Mononuclear cell (primary cell): Measurements from ENCODE around the gene ADARB2. TPM values are rescaled to one million over a fixed set of nuclear protein-coding genes. Genes with fewer than 3 reads are reported as not detected.

ENCODE experiments used
- H3K27me3 ChIP-seq: 2 replicates; pipeline ENCODE4 v1.6.0; 2011; ENCODE audit warnings: low read length, control low read depth; ENCODE audit not compliant: insufficient read depth
- H3K4me1 ChIP-seq: 2 replicates; pipeline ENCODE4 v1.5.1; 2011; ENCODE audit warnings: mild to moderate bottlenecking, low read length, control low read depth; ENCODE audit not compliant: insufficient read depth
- H3K4me3 ChIP-seq: 2 replicates; pipeline ENCODE4 v1.5.1; 2011; ENCODE audit warnings: mild to moderate bottlenecking, low read length, moderate library complexity
- H3K9me3 ChIP-seq: 2 replicates; pipeline ENCODE4 v1.5.1; 2011; ENCODE audit warnings: low read depth, mild to moderate bottlenecking, control low read depth, low read length
- total RNA-seq: library from RNA; depleted of rRNA; stranded (reverse); fragments of >200 nt; gene quantifications from one replicate; pipeline ENCODE4 v1.2.3, GENCODE V29; 2012

The ADARB2 gene
- total RNA-seq, 1 donor = under 0.01 TPM

DNA sequence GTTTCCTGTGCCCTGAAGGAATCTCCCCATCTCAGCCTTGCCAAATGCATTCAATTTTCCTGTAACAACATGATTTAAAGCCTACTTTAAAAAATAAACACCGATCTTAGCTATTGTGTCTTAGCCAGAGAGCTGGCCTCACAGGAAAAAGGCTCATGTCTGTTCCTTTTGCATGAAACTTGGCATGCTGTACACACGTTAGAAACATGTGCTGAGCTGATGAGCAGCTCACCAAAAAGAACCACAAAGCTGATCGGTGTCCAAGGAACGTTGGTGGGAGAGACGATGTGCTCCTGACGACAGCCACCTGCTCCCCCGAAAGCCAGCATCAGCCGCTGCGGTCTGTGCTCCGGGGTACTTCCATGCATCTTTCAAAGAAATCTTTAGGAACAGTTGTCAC, 135.9 kb downstream of the ADARB2 start:
- Histone ChIP-seq H3K4me1 (no peaks in the 10 kb centered on the region), H3K4me3 (no peak overlapping the region), H3K27me3 (no peaks in the 10 kb centered on the region), H3K9me3 (no peaks in the 10 kb centered on the region)

DNA sequence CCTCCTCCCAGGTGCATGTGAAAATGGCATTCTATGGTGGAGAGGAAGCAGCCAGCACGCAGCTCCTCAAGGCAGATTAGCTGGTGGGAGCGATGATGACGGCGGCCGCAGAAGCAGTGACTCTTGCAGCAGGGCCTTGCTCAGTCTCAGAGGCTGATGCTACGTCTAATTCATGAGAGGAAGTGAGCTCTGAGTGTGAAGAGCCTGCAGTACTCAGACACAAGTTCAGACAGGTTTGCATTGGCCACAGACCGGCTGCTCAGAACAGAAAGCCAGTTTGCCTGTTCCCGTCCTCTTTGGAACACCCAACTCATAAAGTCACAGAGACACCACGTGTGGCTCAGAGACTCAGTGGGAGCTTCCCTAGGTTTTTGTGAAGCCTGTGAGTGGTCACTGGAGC, 136.5 kb downstream of the ADARB2 start:
- Histone ChIP-seq H3K27me3 (no peaks in the 10 kb centered on the region), H3K4me3 (no peak overlapping the region), H3K4me1 (no peaks in the 10 kb centered on the region), H3K9me3 (no peaks in the 10 kb centered on the region)

DNA sequence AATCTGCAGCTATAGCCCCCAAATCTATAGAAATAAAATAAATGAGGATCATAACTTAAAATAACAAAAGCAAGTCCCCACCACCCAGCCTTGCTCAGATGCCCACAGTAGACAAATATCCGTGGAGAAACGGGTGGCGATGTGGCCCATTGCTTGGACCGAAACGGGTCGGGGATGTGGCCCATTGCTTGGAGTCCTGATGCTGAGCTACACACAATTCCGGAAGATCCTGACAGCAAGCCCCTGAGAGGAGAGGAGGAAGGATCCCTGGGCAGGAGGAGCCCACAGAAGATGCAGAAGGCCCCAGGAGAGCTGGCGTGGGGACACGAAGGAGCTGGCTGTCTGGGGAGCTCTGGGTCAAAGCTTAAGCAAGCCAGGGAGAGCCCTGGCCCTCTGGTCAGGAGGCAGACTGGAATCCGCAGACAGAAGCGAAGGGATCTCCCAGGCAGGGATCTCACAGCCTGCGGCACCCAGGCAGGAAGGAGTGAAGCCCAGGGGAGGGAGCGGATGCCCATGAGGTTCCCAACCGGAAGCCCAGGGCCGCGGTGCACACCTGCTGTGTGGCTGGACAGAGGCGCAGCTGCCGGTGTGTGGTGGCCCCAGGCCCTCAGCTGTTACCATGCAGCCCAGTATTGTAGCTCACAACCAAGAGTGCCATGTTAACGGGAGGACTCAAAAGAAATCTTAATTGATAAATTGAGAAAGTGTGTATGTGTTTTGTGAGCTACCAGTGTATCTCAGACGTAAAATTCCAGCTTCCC, 138.8 kb downstream of the ADARB2 start:
- Histone ChIP-seq H3K4me1 (no peaks in the 10 kb centered on the region), H3K27me3 (no peaks in the 10 kb centered on the region), H3K4me3 (no peak overlapping the region), H3K9me3 (no peaks in the 10 kb centered on the region)

DNA sequence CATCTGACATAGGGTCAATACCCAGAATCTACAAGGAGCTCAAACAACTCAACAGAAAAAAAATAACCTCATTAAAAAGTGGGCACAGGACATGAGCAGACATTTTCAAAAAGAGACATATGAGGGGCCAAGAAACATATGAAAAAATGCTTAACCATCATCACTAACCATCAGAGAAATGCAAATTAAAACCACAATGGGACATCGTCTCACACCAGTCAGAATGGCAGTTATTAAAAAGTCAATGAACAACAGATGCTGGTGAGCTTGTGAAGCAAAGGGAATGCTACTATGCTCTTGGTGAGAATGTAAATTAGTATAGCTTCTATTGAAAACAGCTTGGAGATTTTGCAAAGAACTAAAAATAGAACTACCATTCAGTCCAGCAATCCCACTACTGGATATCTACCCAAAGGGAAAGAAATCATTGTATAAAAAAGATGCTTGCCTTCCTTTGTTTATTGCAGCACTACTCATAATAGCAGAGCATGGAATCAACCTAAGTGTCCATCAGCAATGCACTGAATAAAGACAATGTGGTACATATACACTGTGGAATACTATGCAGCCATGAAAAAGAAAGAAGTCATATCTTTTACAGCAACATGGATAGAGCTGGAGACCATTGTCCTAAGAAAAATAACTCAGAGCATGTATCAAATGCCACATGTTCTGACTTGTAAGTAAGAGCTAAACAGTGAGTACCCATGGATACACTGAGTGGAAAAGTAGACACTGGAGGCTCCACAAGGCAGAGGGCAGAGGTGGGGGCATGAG, 139.8 kb downstream of the ADARB2 start:
- Histone ChIP-seq H3K4me3 (no peak overlapping the region), H3K9me3 (no peaks in the 10 kb centered on the region), H3K4me1 (no peaks in the 10 kb centered on the region), H3K27me3 (no peaks in the 10 kb centered on the region)

DNA sequence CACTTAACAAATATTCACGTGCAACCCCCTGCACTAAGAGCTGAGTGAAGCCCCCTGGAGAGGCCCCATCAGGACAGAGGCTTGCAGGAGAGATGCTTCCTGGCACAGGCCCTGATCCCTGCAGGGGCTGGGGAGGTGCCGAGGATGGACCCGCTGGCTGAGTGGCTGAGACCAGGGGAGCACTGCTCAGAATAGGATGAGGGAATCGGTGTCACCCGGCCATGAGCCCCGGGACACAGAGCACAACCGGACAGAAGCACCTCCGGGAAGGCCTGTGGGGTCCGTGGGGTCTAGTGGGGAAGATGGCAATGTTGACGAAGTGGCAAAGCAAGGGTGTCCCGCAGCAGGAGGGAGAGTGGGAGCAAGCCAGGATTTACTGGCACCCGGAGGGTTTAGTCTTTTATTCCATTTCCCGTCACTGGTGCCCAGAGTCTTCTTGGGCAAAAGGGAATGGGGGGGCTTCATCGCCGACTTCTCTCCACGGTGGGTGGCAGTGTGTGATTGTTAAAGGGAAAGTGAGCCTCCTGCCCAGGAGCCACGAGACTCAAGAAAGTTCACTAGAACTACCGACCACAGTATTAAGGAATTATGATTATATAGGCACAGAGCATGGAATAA, 140.7 kb downstream of the ADARB2 start:
- Histone ChIP-seq H3K4me1 (no peaks in the 10 kb centered on the region), H3K9me3 (no peaks in the 10 kb centered on the region), H3K4me3 (no peak overlapping the region), H3K27me3 (no peaks in the 10 kb centered on the region)

DNA sequence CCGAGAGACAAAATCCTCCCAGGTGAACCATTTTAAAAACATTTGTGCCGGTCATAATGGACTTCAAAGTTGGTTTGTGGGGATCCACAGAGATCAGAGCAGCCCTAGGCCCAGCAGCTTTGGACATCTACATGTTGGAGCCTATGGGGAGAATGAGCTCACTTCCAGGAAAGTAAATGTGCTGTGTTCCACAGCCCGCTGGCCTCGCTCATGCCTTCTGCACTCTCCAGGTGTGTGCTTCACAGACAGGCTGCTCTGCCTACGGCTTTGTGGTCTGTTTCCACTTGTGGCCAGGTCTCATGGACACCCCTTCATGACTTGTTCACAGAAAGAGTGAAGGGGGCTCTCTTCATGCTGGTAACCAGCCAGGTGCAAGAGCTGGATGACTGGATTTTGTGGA, 141.6 kb downstream of the ADARB2 start:
- H3K9me3 ChIP-seq = no peaks in the 10 kb centered on the region
- no peaks in the 10 kb centered on the region for H3K4me1 ChIP-seq
- no peak overlapping the region for H3K4me3 ChIP-seq
- no peaks in the 10 kb centered on the region for H3K27me3 ChIP-seq

DNA sequence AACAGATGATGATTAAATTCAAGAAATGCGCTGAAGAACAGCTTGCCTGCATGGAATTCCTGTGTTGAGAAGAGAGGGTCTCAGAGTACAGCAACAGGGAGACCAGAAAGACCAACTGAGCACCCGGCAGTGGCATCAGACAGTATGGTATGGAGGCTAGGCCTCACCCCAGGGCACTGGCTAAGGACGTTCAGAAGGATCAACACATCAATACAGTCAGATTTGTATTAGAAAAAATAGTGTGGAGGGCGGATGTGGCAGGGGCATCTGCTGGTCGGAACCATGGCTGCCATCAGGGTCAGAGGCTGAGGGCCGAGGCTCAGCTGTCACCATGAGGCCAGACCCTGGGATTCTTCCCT, 142.1 kb downstream of the ADARB2 start:
- H3K4me3 ChIP-seq = no peak overlapping the region
- H3K27me3 ChIP-seq = no peaks in the 10 kb centered on the region
- H3K9me3 ChIP-seq = no peaks in the 10 kb centered on the region
- no peaks in the 10 kb centered on the region for H3K4me1 ChIP-seq

DNA sequence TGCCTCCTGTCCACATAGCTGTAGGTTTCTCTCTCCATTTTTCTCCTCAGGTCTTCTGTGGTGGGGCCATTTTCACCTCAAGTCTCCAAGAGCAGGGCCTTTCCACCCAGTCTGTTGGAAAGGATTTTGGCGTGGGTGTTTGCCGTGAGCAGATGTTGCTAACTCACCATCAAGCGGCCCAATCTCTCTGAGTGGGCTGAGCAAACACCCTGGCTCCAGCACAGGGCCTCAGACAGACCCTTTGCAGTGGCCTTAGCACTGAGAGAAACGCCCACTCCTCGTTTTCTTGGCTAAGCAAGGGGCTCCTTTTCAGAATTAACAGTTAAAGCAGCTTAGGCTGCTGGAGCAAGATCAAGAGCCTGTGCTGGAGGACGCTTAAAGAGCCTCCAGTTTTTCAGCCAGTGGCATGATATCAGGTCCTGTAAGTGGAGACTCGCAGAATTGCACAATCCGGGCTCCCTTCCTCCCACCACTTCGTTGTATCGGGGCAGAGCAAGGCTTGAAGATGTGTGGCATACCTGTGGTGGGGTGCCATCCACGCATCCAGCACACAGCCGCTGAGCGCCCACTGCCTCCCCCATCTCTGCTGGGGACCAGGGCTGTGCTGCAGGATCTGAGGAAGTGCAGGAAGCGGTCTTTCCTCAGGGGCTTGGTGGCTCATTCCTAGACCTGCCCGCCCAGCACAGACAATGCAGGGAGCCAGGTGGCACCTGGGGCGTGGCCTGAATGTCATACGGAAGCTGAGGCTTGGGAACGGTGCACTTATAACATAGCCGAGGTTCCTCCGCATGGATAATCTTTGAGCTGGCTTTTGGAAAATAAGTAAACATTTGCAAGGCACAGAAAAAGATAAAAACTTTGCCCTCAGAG, 142.7 kb downstream of the ADARB2 start:
- Histone ChIP-seq H3K4me3 (no peak overlapping the region), H3K9me3 (no peaks in the 10 kb centered on the region), H3K27me3 (no peaks in the 10 kb centered on the region), H3K4me1 (no peaks in the 10 kb centered on the region)

DNA sequence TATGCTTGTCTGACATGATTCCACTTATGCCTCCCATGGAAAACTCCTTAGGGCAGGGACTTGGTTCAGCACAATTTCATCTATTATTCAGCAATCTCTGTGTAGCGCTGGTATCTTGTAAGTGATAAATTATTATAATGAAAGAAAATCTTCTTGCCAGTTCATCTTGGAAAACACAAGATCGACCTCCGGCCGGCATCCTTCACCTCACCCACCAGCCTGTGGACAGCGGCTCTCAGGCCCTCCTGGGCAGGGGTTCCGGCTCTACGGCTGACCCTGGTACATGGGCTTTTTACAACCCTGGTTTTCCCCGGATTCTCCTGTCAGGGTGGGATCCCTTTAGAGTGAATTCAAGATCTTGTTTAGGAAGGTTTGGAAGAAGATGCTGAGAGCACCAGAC, 145.6 kb downstream of the ADARB2 start:
- no peak overlapping the region for H3K4me3 ChIP-seq
- H3K9me3 ChIP-seq = no peaks in the 10 kb centered on the region
- no peaks in the 10 kb centered on the region for H3K27me3 ChIP-seq
- no peaks in the 10 kb centered on the region for H3K4me1 ChIP-seq

DNA sequence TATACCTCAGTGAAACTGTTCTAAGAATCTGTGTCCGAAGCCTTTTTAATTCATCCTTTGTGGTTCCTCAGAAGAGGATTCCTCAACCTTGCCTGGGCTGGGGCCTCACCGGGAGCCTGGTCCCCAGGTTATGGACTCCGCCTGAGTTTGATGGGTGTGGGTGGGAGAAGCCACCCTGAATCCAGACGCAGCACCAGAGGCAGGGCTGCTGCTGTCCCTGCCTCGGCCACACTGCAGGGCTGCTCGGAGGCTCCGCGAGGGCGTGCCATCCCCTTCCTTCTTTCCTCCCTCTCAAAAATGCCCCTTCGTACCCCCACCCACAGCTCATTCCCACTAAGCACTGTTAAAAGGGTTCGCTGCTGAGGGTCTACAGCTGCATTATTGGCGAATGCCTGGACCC, 146.3 kb downstream of the ADARB2 start:
- no peaks in the 10 kb centered on the region for H3K4me1 ChIP-seq
- H3K4me3 ChIP-seq = no peak overlapping the region
- H3K9me3 ChIP-seq = no peaks in the 10 kb centered on the region
- no peaks in the 10 kb centered on the region for H3K27me3 ChIP-seq

DNA sequence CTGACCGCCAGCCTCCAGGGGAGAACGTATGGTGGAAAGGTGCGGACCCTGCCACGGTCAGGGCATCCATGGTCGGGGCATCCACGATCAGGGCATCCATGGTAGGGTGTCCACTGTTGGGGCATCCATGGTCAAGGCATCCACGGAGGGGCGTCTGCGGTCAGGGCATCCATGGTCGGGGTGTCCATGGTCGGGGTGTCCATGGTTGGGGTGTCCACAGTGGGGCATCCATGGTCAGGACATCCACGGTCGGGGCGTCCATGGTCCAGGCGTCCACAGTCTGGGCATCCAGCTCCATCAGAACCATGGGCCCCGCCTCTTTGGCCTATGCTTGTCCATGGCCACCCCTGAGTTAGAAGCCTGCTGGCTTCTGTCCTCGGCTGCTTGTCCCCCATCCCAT, 148.1 kb downstream of the ADARB2 start:
- no peak overlapping the region for H3K4me3 ChIP-seq
- H3K27me3 ChIP-seq = no peaks in the 10 kb centered on the region
- H3K9me3 ChIP-seq = no peaks in the 10 kb centered on the region
- H3K4me1 ChIP-seq = no peaks in the 10 kb centered on the region

DNA sequence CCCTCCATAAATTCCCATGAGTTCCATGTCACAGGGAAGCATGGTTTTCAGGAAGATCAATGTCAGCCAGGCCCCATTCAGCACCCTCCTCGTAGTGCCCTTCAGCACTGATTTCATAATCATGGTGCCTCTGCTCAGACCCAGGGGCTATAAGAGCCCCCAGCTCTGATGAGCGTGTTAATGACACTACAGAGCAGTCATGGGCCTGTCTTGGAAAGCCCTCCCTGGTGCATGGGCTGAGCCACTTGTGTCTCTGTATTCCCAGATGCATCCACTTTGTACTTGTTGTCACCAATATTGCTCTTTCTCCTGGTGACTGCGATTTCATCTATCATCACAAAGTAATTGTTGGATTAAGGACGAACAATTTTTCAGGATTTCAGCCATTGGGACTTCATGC, 154.6 kb downstream of the ADARB2 start:
- Histone ChIP-seq H3K27me3 (no peaks in the 10 kb centered on the region), H3K4me1 (no peaks in the 10 kb centered on the region), H3K9me3 (no peaks in the 10 kb centered on the region), H3K4me3 (no peak overlapping the region)

DNA sequence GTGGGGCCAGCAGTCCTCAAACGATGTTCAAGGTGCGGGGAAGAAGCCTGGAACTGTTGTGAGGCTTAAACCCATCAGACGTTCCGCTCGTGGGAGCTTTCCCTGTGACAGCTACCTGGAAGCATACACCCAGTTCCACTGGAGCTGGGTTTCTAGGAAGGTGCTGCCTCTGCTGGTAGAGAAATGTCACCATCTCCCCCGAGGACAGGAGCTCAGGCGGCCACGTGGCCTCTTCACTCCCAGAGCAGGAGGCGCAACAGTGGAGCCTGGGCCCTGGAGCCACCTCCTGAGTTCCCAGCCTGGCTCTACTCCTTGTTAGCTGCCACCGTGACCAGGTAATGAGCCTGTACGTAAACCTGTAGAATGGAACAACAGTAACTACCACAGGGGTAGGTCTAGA, 156.1 kb downstream of the ADARB2 start:
- Histone ChIP-seq H3K9me3 (no peaks in the 10 kb centered on the region), H3K4me1 (no peaks in the 10 kb centered on the region), H3K27me3 (no peaks in the 10 kb centered on the region), H3K4me3 (no peak overlapping the region)

DNA sequence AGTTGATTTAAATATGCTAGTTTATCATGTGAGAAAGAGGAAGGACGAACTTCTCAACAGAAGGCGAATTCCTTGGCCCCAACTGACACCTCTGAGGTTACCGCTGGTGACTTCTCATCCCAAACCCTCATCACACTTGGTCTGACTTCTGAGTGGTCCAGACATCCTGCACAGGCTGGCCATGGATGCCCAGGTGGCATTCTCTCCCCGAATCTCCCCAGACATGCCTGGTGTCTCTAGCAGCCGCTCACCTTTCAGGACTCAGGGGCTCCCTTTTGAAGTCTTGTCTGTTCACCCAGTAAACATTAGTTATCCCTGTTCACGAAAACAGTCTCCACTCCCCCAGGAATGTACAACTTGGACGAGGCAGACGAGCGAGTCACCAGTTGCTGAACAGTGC, 157.7 kb downstream of the ADARB2 start:
- no peak overlapping the region for H3K4me3 ChIP-seq
- H3K27me3 ChIP-seq = no peaks in the 10 kb centered on the region
- H3K9me3 ChIP-seq = no peaks in the 10 kb centered on the region
- no peaks in the 10 kb centered on the region for H3K4me1 ChIP-seq

DNA sequence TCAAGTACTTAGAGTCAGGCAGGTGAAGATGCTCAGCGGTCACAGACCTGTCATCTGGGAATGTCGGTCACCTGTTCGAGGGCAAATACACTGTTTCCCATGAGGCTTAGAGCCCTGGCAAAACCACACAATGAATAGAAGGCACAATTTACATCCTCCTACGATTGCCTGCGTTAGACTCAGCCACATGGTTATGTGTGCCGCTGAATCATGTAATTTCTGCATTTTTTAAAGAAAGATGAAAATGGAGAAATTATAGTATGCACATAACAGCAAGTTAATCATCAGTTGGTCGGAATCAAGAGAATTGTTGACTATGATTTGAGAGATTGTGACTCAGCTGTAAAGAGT, 158.2 kb downstream of the ADARB2 start:
- Histone ChIP-seq H3K9me3 (no peaks in the 10 kb centered on the region), H3K27me3 (no peaks in the 10 kb centered on the region), H3K4me1 (no peaks in the 10 kb centered on the region), H3K4me3 (no peak overlapping the region)
